ENCODE measurements around the gene PNLIPRP3. TPM values are rescaled to one million over a fixed set of nuclear protein-coding genes. Genes with fewer than 3 reads are reported as not detected.

PNLIPRP3 gene
- total RNA-seq, 1 experiment from 2014 or later = not detected

DNA sequence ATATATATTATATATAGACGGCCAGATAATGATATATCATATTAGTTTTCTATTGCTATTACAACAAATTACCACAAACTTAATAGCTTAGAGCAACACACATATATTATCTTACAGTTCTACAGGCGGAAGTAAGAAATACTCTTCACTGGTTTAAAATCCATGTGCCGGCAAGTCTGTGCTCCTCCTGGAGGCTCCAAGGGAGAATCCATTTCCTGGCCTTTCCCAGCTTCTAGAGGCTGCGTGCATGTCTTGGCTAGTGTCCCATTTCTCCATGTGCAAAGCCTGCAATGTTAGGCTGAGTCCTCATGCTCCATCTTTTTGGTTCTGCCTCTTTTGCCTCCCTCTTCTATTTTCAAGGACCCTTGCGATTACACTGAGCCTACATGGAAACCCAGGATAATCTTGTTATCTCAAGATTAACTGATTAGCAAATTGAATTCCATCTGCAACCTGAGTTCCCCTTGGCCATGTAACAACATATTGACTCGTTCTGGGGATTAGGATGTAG is 23.9 kb upstream of the PNLIPRP3 start:
- peaks cover 3% of the 10 kb centered on the region; the same call in 1 of the 2 replicates for H3K4me1 Mint-ChIP-seq
- no peak for DNase-seq (ENCODE audit: low spot score)
- no peaks in the 10 kb centered on the region; the same call in 1 of the 2 replicates for H3K27me3 Mint-ChIP-seq (ENCODE audit: low read depth)
- POLR2A ChIA-PET = no interaction called here
- H3K36me3 Mint-ChIP-seq = no peaks in the 10 kb centered on the region
- H3K27ac Mint-ChIP-seq = no peak overlapping the region
- ATAC-seq = no peak
- no peaks in the 10 kb centered on the region for H3K9me3 Mint-ChIP-seq
- H3K4me3 Mint-ChIP-seq = no peak overlapping the region
- CTCF ChIA-PET = no interaction called here
- TF ChIP-seq JAZF1 (CRISPR knock-in tag; IDR thresholded peaks at IDR 0.05) (no peak), NR1H2 (CRISPR knock-in tag; IDR thresholded peaks at IDR 0.05) (no peak), RELA (CRISPR knock-in tag; IDR thresholded peaks at IDR 0.05; ENCODE audit: borderline replicate concordance) (no peak), ZNF232 (CRISPR knock-in tag; IDR thresholded peaks at IDR 0.05) (no peak), TP53 (CRISPR knock-in tag; IDR thresholded peaks at IDR 0.05) (no peak), ARID4B (CRISPR knock-in tag; IDR thresholded peaks at IDR 0.05; ENCODE audit: borderline replicate concordance) (no peak), USF1 (CRISPR knock-in tag; IDR thresholded peaks at IDR 0.05) (no peak), SOX15 (CRISPR knock-in tag; IDR thresholded peaks at IDR 0.05) (no peak), JUN (CRISPR knock-in tag; IDR thresholded peaks at IDR 0.05) (no peak), ZNF671 (CRISPR knock-in tag; IDR thresholded peaks at IDR 0.05) (no peak), ZNF281 (CRISPR knock-in tag; IDR thresholded peaks at IDR 0.05) (no peak), HMGXB4 (CRISPR knock-in tag; IDR thresholded peaks at IDR 0.05) (no peak), TEAD1 (CRISPR knock-in tag; IDR thresholded peaks at IDR 0.05) (no peak), FOXJ3 (CRISPR knock-in tag; IDR thresholded peaks at IDR 0.05; ENCODE audit: borderline replicate concordance) (no peak), GRHL2 (CRISPR knock-in tag; IDR thresholded peaks at IDR 0.05; ENCODE audit: insufficient replicate concordance, severe bottlenecking) (no peak), SP1 (CRISPR knock-in tag; conservative IDR thresholded peaks at IDR 0.05) (no peak)
- TF ChIP-seq, protein P1, sequence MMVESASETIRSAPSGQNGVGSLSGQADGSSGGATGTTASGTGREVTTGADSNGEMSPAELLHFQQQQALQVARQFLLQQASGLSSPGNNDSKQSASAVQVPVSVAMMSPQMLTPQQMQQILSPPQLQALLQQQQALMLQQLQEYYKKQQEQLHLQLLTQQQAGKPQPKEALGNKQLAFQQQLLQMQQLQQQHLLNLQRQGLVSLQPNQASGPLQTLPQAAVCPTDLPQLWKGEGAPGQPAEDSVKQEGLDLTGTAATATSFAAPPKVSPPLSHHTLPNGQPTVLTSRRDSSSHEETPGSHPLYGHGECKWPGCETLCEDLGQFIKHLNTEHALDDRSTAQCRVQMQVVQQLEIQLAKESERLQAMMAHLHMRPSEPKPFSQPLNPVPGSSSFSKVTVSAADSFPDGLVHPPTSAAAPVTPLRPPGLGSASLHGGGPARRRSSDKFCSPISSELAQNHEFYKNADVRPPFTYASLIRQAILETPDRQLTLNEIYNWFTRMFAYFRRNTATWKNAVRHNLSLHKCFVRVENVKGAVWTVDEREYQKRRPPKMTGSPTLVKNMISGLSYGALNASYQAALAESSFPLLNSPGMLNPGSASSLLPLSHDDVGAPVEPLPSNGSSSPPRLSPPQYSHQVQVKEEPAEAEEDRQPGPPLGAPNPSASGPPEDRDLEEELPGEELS (CRISPR knock-in tag; IDR thresholded peaks at IDR 0.05) = no peak
- TF ChIP-seq, protein P2, sequence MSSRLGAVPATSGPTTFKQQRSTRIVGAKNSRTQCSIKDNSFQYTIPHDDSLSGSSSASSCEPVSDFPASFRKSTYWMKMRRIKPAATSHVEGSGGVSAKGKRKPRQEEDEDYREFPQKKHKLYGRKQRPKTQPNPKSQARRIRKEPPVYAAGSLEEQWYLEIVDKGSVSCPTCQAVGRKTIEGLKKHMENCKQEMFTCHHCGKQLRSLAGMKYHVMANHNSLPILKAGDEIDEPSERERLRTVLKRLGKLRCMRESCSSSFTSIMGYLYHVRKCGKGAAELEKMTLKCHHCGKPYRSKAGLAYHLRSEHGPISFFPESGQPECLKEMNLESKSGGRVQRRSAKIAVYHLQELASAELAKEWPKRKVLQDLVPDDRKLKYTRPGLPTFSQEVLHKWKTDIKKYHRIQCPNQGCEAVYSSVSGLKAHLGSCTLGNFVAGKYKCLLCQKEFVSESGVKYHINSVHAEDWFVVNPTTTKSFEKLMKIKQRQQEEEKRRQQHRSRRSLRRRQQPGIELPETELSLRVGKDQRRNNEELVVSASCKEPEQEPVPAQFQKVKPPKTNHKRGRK (CRISPR knock-in tag; IDR thresholded peaks at IDR 0.05; ENCODE audit: borderline replicate concordance) = no peak
- TF ChIP-seq, protein P3, sequence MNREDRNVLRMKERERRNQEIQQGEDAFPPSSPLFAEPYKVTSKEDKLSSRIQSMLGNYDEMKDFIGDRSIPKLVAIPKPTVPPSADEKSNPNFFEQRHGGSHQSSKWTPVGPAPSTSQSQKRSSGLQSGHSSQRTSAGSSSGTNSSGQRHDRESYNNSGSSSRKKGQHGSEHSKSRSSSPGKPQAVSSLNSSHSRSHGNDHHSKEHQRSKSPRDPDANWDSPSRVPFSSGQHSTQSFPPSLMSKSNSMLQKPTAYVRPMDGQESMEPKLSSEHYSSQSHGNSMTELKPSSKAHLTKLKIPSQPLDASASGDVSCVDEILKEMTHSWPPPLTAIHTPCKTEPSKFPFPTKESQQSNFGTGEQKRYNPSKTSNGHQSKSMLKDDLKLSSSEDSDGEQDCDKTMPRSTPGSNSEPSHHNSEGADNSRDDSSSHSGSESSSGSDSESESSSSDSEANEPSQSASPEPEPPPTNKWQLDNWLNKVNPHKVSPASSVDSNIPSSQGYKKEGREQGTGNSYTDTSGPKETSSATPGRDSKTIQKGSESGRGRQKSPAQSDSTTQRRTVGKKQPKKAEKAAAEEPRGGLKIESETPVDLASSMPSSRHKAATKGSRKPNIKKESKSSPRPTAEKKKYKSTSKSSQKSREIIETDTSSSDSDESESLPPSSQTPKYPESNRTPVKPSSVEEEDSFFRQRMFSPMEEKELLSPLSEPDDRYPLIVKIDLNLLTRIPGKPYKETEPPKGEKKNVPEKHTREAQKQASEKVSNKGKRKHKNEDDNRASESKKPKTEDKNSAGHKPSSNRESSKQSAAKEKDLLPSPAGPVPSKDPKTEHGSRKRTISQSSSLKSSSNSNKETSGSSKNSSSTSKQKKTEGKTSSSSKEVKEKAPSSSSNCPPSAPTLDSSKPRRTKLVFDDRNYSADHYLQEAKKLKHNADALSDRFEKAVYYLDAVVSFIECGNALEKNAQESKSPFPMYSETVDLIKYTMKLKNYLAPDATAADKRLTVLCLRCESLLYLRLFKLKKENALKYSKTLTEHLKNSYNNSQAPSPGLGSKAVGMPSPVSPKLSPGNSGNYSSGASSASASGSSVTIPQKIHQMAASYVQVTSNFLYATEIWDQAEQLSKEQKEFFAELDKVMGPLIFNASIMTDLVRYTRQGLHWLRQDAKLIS (CRISPR knock-in tag; IDR thresholded peaks at IDR 0.05; ENCODE audit: borderline replicate concordance) = no peak

All from WTC11 (cell line).